H1 (cell line): Measurements from ENCODE around the gene KCTD15. TPM values are rescaled to one million over a fixed set of nuclear protein-coding genes. Genes with fewer than 3 reads are reported as not detected.

ENCODE experiments used
- CTCF ChIA-PET: fragments of 300-600 bp; sonication (Branson Sonifier 250); formaldehyde crosslinking; loops from one replicate; lab custom pipeline; 2021; ENCODE audit not compliant: partially characterized antibody; lab: Charles Lee
- POLR2A ChIA-PET: fragments of 300-600 bp; sonication (Branson Sonifier 250); formaldehyde crosslinking; loops from one replicate; lab custom pipeline; 2021; ENCODE audit warnings: inconsistent platforms; ENCODE audit not compliant: partially characterized antibody; lab: Charles Lee
- DNase-seq, 2 experiments: peaks; one replicate each; pipeline versions ENCODE4 v3.0.0 to v3.0.0-alpha.2; 2010 to 2022; ENCODE audit warnings: low spot score in 2 of 2, low read depth in 1 of 2, mixed read lengths in 1 of 2
- FAIRE-seq: peaks from 2 replicates; lab custom pipeline; 2011; peaks lifted over from hg19 to GRCh38; lab: Jason Lieb, UNC
- H2AFZ ChIP-seq: 2 replicates; pipeline ENCODE4 v1.8.1; 2012; ENCODE audit warnings: low read length, inconsistent platforms
- H2AK5ac ChIP-seq: 2 replicates; pipeline ENCODE4 v1.6.1; 2013; ENCODE audit warnings: low read depth, low read length
- H2BK120ac ChIP-seq: replicated peaks from 2 replicates; pipeline ENCODE3; 2013; ENCODE audit warnings: low read depth, low read length, inconsistent platforms
- H2BK12ac ChIP-seq: 2 replicates; pipeline ENCODE4 v1.6.1; 2013; ENCODE audit warnings: low read depth, low read length
- H2BK15ac ChIP-seq: 2 replicates; pipeline ENCODE4 v1.6.1; 2013; ENCODE audit warnings: low read length
- H2BK20ac ChIP-seq: 2 replicates; pipeline ENCODE4 v1.6.1; 2013; ENCODE audit warnings: low read length
- H2BK5ac ChIP-seq: 2 replicates; pipeline ENCODE4 v1.6.1; 2013; ENCODE audit warnings: low read depth, low read length
- H3K14ac ChIP-seq: 2 replicates; pipeline ENCODE4 v1.6.1; 2013; ENCODE audit warnings: inconsistent platforms; ENCODE audit not compliant: insufficient read length
- H3K18ac ChIP-seq: 2 replicates; pipeline ENCODE4 v1.6.1; 2013; ENCODE audit warnings: low read length; ENCODE audit errors: extremely low read depth
- H3K23ac ChIP-seq: 2 replicates; pipeline ENCODE4 v1.6.1; 2013; ENCODE audit warnings: inconsistent platforms; ENCODE audit not compliant: insufficient read length
- H3K23me2 ChIP-seq: 2 replicates; pipeline ENCODE4 v1.6.1; 2013; ENCODE audit warnings: low read depth, low read length
- H3K27ac ChIP-seq: 2 replicates; pipeline ENCODE4 v1.6.1; 2011; ENCODE audit warnings: low read depth, low read length, inconsistent platforms
- H3K27me3 ChIP-seq, 4 experiments: replicated peaks in 1 of 4; 1 replicate in 1 of 4; 2 replicates in 3 of 4; pipeline versions ENCODE4 v1.6.1 to v1.8.1; 2011 to 2013; ENCODE audit warnings: low read length in 3 of 4, mild to moderate bottlenecking in 3 of 4, inconsistent platforms in 2 of 4, mixed read lengths in 2 of 4, moderate library complexity in 1 of 4; ENCODE audit not compliant: control insufficient read depth in 3 of 4, insufficient read depth in 3 of 4; ENCODE audit errors: extremely low read depth in 1 of 4
- H3K36me3 ChIP-seq, 4 experiments: 2 replicates each; pipeline versions ENCODE4 v1.6.1 to v1.8.1; 2011 to 2013; ENCODE audit warnings: mild to moderate bottlenecking in 4 of 4, low read length in 3 of 4, moderate library complexity in 2 of 4, control low read depth in 1 of 4, inconsistent platforms in 1 of 4; ENCODE audit not compliant: insufficient read depth in 4 of 4, control insufficient read depth in 2 of 4
- H3K4ac ChIP-seq: replicated peaks from 2 replicates; pipeline ENCODE3; 2013; ENCODE audit warnings: low read length, low read depth, mixed read lengths, inconsistent platforms; ENCODE audit not compliant: insufficient read length
- H3K4me1 ChIP-seq, 4 experiments: replicated peaks in 1 of 4; 1 replicate in 1 of 4; 2 replicates in 3 of 4; pipeline versions ENCODE4 v1.6.1 to v1.8.1; 2011 to 2013; ENCODE audit warnings: low read length in 3 of 4, inconsistent platforms in 2 of 4, mixed read lengths in 1 of 4; ENCODE audit not compliant: insufficient read depth in 4 of 4, control insufficient read depth in 3 of 4
- H3K4me2 ChIP-seq, 2 experiments: 2 replicates each; pipeline versions ENCODE4 v1.6.1 to v1.8.1; 2011 to 2013; ENCODE audit warnings: low read depth in 2 of 2, low read length in 2 of 2, control low read depth in 1 of 2, inconsistent platforms in 1 of 2, mild to moderate bottlenecking in 1 of 2; ENCODE audit not compliant: insufficient read depth in 1 of 2
- H3K4me3 ChIP-seq, 4 experiments: fragments of 200-600, 300-600 bp in 1 of 4; sonication (generic), shearing (Covaris generic), sonication (Bioruptor Twin) in 1 of 4; 2 replicates each; pipeline versions ENCODE4 v1.5.1 to v1.8.1; 2011 to 2016; ENCODE audit warnings: low read length in 4 of 4, low read depth in 3 of 4, control low read depth in 2 of 4, inconsistent platforms in 2 of 4, mild to moderate bottlenecking in 2 of 4, mixed read lengths in 1 of 4, moderate library complexity in 1 of 4; ENCODE audit not compliant: insufficient read depth in 2 of 4; ENCODE audit errors: extremely low read depth in 1 of 4
- H3K56ac ChIP-seq: replicated peaks from 2 replicates; pipeline ENCODE3; 2013; ENCODE audit warnings: low read depth, mild to moderate bottlenecking, mixed read lengths, low read length, inconsistent platforms; ENCODE audit not compliant: insufficient read length
- H3K79me1 ChIP-seq: 2 replicates; pipeline ENCODE4 v1.6.1; 2013; ENCODE audit warnings: low read depth, low read length, control low read depth
- H3K79me2 ChIP-seq, 2 experiments: 2 replicates each; pipeline versions ENCODE4 v1.6.1 to v1.8.1; 2012 to 2013; ENCODE audit warnings: low read length in 2 of 2, mild to moderate bottlenecking in 2 of 2, inconsistent platforms in 1 of 2; ENCODE audit not compliant: insufficient read depth in 2 of 2, control insufficient read depth in 1 of 2
- H3K9ac ChIP-seq, 4 experiments: replicated peaks in 1 of 4; 1 replicate in 1 of 4; 2 replicates in 3 of 4; pipeline versions ENCODE4 v1.6.1 to v1.8.1; 2011 to 2013; ENCODE audit warnings: low read depth in 3 of 4, low read length in 3 of 4, control low read depth in 2 of 4, mild to moderate bottlenecking in 2 of 4, moderate library complexity in 2 of 4, inconsistent platforms in 1 of 4; ENCODE audit errors: extremely low read depth in 1 of 4
- H3K9me3 ChIP-seq, 2 experiments: 2 replicates each; pipeline versions ENCODE4 v1.6.1 to v1.8.1; 2012 to 2013; ENCODE audit warnings: mild to moderate bottlenecking in 2 of 2, moderate library complexity in 2 of 2, control low read depth in 1 of 2, inconsistent platforms in 1 of 2, low read depth in 1 of 2, low read length in 1 of 2, mixed read lengths in 1 of 2; ENCODE audit not compliant: insufficient read depth in 2 of 2
- H4K20me1 ChIP-seq, 2 experiments: replicated peaks in 1 of 2; 2 replicates each; pipeline versions ENCODE3 to v1.8.1; 2011 to 2013; ENCODE audit warnings: inconsistent platforms in 2 of 2, low read length in 2 of 2, mild to moderate bottlenecking in 1 of 2; ENCODE audit not compliant: insufficient read depth in 2 of 2, control insufficient read depth in 1 of 2
- H4K5ac ChIP-seq: 2 replicates; pipeline ENCODE4 v1.6.1; 2013; ENCODE audit warnings: low read length, low read depth, mixed read lengths, inconsistent platforms; ENCODE audit not compliant: insufficient read length
- H4K8ac ChIP-seq: 2 replicates; pipeline ENCODE4 v1.8.0; 2013; ENCODE audit warnings: mild to moderate bottlenecking, moderate library complexity, low read length, inconsistent platforms; ENCODE audit not compliant: insufficient read depth; ENCODE audit errors: extremely low read depth
- H4K91ac ChIP-seq: replicated peaks from 2 replicates; pipeline ENCODE3; 2013; ENCODE audit warnings: low read length, mixed read lengths, inconsistent platforms; ENCODE audit not compliant: insufficient read length
- BCL11A ChIP-seq, 2 experiments: IDR thresholded peaks; one replicate each; pipeline ENCODE4 v1.6.1; 2011; ENCODE audit warnings: low read depth in 2 of 2, low read length in 2 of 2, mild to moderate bottlenecking in 2 of 2
- EP300 ChIP-seq, 2 experiments: IDR thresholded peaks; 1 replicate in 1 of 2; 2 replicates in 1 of 2; pipeline ENCODE4 v1.6.1; 2011 to 2012; ENCODE audit warnings: low read depth in 2 of 2, low read length in 2 of 2, mild to moderate bottlenecking in 2 of 2, borderline replicate concordance in 1 of 2, inconsistent platforms in 1 of 2, moderate library complexity in 1 of 2
- GABPA ChIP-seq: IDR thresholded peaks from 2 replicates; pipeline ENCODE4 v1.6.1; 2011; ENCODE audit warnings: mild to moderate bottlenecking, low read length, moderate library complexity, borderline replicate concordance; ENCODE audit not compliant: insufficient read depth
- HDAC6 ChIP-seq: IDR thresholded peaks from one replicate; pipeline ENCODE4 v1.7.1; 2012; ENCODE audit warnings: low read depth, mild to moderate bottlenecking, inconsistent platforms, low read length, moderate library complexity
- JUN ChIP-seq: IDR thresholded peaks from 2 replicates; pipeline ENCODE4 v1.6.1; 2011; ENCODE audit warnings: low read depth, mild to moderate bottlenecking, improper control_type of control experiment, low read length
- PHF8 ChIP-seq: fragments of 200-600 bp; sonication (generic); conservative IDR thresholded peaks from 2 replicates; pipeline ENCODE4 v1.7.1; 2012; ENCODE audit warnings: low read depth, mild to moderate bottlenecking, inconsistent platforms, low read length, moderate library complexity
- POLR2AphosphoS5 ChIP-seq: IDR thresholded peaks from 2 replicates; pipeline ENCODE4 v1.6.1; 2011; ENCODE audit warnings: low read depth, low read length
- RAD21 ChIP-seq, 2 experiments: IDR thresholded peaks in 1 of 2; conservative IDR thresholded peaks in 1 of 2; 2 replicates each; pipeline ENCODE4 v1.6.1; 2011; ENCODE audit warnings: low read depth in 2 of 2, low read length in 2 of 2, improper control_type of control experiment in 1 of 2, inconsistent platforms in 1 of 2, mild to moderate bottlenecking in 1 of 2, moderate library complexity in 1 of 2
- RBBP5 ChIP-seq: IDR thresholded peaks from 2 replicates; pipeline ENCODE4 v1.7.1; 2012; ENCODE audit warnings: low read depth, mild to moderate bottlenecking, inconsistent platforms, low read length, moderate library complexity, borderline replicate concordance
- SAP30 ChIP-seq: fragments of 300-600 bp; sonication (generic); IDR thresholded peaks from 2 replicates; pipeline ENCODE4 v1.7.1; 2012; ENCODE audit warnings: low read length, moderate library complexity, mild to moderate bottlenecking, inconsistent platforms; ENCODE audit not compliant: insufficient read depth, insufficient replicate concordance
- SIN3A ChIP-seq, 2 experiments: IDR thresholded peaks in 1 of 2; conservative IDR thresholded peaks in 1 of 2; 2 replicates each; pipeline ENCODE4 v1.6.1; 2011 to 2012; ENCODE audit warnings: low read length in 2 of 2, improper control_type of control experiment in 1 of 2, low read depth in 1 of 2, mild to moderate bottlenecking in 1 of 2
- YY1 ChIP-seq: IDR thresholded peaks from 2 replicates; pipeline ENCODE4 v1.6.1; 2011; ENCODE audit warnings: low read depth, mild to moderate bottlenecking, low read length
- WGBS, 2 experiments: shearing (Covaris generic) in 1 of 2; methylation state at CpG; one replicate each; pipeline versions ENCODE4 v1.1.6 to v1.1.7; 2013 to 2015; ENCODE audit warnings: low lambda C conversion rate in 2 of 2, mixed read lengths in 2 of 2, inconsistent platforms in 1 of 2, low coverage in 1 of 2, missing lambda C conversion rate in 1 of 2; ENCODE audit not compliant: insufficient replicate concordance in 2 of 2, insufficient coverage in 1 of 2, insufficient read length in 1 of 2; ENCODE audit errors: extremely low coverage in 1 of 2, missing lambda C conversion rate in 1 of 2; 5-methylcytosine and 5-hydroxymethylcytosine counted together
- polyA plus RNA-seq, 7 experiments: library from polyadenylated mRNA; depleted of rRNA in 3 of 7; stranded (reverse) in 5 of 7; unstranded in 2 of 7; fragments of >200 nt in 5 of 7; fragments of 200-250 nt in 2 of 7; gene quantifications; 1 replicate in 5 of 7; 2 replicates in 1 of 7; 4 replicates in 1 of 7; pipeline versions ENCODE4 v1.2.1 to v1.2.3, GENCODE V29; 2011 to 2013; ENCODE audit warnings: missing spikeins in 2 of 7, mixed read lengths in 2 of 7
- total RNA-seq: library from RNA; stranded (reverse); fragmentation: NEBNext Ultra II Directional; extraction: Animal tissue kit (Norgen Biotek cat#: 25700); gene quantifications from 2 replicates; pipeline ENCODE4 v1.2.1, GENCODE V29; 2021

Gene KCTD15
- total and polyA plus RNA-seq, 2 of the 8 experiments (the other 6 are each of a cell fraction or from before 2014, with no cell fraction given) = 25.1 to 27.0 TPM

DNA sequence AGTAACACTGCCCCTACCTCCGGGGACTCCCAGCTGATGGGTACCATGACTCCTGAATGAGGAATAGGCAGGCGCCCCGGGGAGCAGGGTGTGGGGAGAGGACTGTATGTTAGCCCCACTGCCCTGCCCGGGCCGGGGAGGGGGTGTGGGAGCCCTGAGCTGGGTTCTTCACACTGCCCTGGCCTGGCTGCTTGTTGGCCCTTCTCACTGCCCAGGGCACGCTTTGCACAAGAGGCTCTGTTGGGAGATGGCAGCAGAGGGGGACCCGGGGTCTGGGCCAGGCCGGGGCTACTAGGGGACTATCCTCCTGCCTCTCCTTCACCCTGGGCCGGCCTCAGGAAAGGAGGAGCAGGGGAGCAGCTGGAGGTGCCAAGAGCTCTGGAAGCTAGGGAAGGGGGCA lies 19.3 kb upstream of the KCTD15 start:
- H3K27me3 ChIP-seq = peaks cover 0 to 3% (median 0%) of the 10 kb centered on the region in 4 experiments; a peak in 3 of 7 replicates
- H3K36me3 ChIP-seq = peaks cover 0 to 5% (median 0%) of the 10 kb centered on the region in 4 experiments; a peak in 1 of 8 replicates
- no peak overlapping the region for H3K56ac ChIP-seq
- WGBS, 2 experiments = 92% methylated on average over 5 of the region's 9 CpGs; no CpG with 5 or more reads in 1 of the 2 experiments
- H4K91ac ChIP-seq = no peak overlapping the region
- H3K4me2 ChIP-seq = no peak overlapping the region
- H3K4me1 ChIP-seq = peaks cover 0 to 7% (median 4%) of the 10 kb centered on the region in 4 experiments; a peak in 4 of 7 replicates
- CTCF ChIA-PET = interaction anchor here (0.6 to 4.5 kb wide), 73 partner anchors 9 to 565 kb away, joined by 3 to 68 read pairs (median 4); partner anchors contain the start of gene KCTD15
- H4K8ac ChIP-seq = no peak overlapping the region
- FAIRE-seq (no peak), DNase-seq (no peak)
- no peak overlapping the region for H2BK12ac ChIP-seq
- no peak overlapping the region for H2BK15ac ChIP-seq
- H3K18ac ChIP-seq = no peak overlapping the region
- no peak overlapping the region for H3K14ac ChIP-seq
- H2BK120ac ChIP-seq = no peak overlapping the region
- no peak overlapping the region for H3K4me3 ChIP-seq
- H3K23ac ChIP-seq = no peak overlapping the region
- POLR2A ChIA-PET = interaction anchor here (0.9 to 3.4 kb wide), 7 partner anchors 14 to 367 kb away, joined by 3 to 14 read pairs (median 3); partner anchors contain the start of gene KCTD15
- H4K5ac ChIP-seq = no peak overlapping the region
- H2AK5ac ChIP-seq = no peak overlapping the region
- H3K4ac ChIP-seq = no peak overlapping the region
- no peak overlapping the region for H3K9ac ChIP-seq
- H3K23me2 ChIP-seq = peaks cover 8% of the 10 kb centered on the region; the same call in 1 of the 2 replicates
- H2AFZ ChIP-seq = no peak overlapping the region
- H3K27ac ChIP-seq = no peak overlapping the region
- H2BK5ac ChIP-seq = no peak overlapping the region
- no peak overlapping the region for H2BK20ac ChIP-seq
- peaks cover 4 to 13% of the 10 kb centered on the region in 2 experiments for H4K20me1 ChIP-seq
- H3K79me1 ChIP-seq = no peaks in the 10 kb centered on the region
- H3K9me3 ChIP-seq = no peaks in the 10 kb centered on the region
- no peaks in the 10 kb centered on the region for H3K79me2 ChIP-seq
- TF ChIP-seq POLR2AphosphoS5 (no peak), RBBP5 (no peak), JUN (no peak), GABPA (no peak), YY1 (no peak), HDAC6 (no peak), SAP30 (no peak), RAD21 (IDR thresholded peaks at IDR 0.05 in 1 of 2, conservative IDR thresholded peaks at IDR 0.05 in 1 of 2; ENCODE audit: low read depth in 2 of 2, low read length in 2 of 2) (no peak), SIN3A (conservative IDR thresholded peaks at IDR 0.05 in 1 of 2, IDR thresholded peaks at IDR 0.05 in 1 of 2; ENCODE audit: low read depth in 1 of 2, low read length in 2 of 2) (no peak), PHF8 (no peak), EP300 (IDR thresholded peaks at IDR 0.05; ENCODE audit: borderline replicate concordance in 1 of 2, low read depth in 2 of 2, low read length in 2 of 2) (no peak), BCL11A (IDR thresholded peaks at IDR 0.05; ENCODE audit: low read depth in 2 of 2, low read length in 2 of 2) (no peak)
